Neural cell (in vitro differentiated cells): ENCODE results near the gene EML4. TPM values are rescaled to one million over a fixed set of nuclear protein-coding genes. Genes with fewer than 3 reads are reported as not detected.

Experiments
- H2AFZ ChIP-seq: fragments of 200-600, 300-800 bp; sonication (generic), shearing (Covaris generic); 2 replicates; pipeline ENCODE4 v1.6.0; 2014; ENCODE audit warnings: low read depth, mild to moderate bottlenecking, antibody characterized with exemption, low read length, moderate library complexity
- H3F3A ChIP-seq: fragments of 200-600 bp; shearing (Covaris generic); 2 replicates; pipeline ENCODE4 v1.6.1; 2016; ENCODE audit warnings: mild to moderate bottlenecking, moderate library complexity, mixed read lengths, antibody characterized with exemption, low read length; ENCODE audit not compliant: insufficient read depth, poor library complexity, severe bottlenecking
- H3K27ac ChIP-seq: fragments of 200-600, 300-800 bp; sonication (generic), shearing (Covaris generic); 2 replicates; pipeline ENCODE4 v1.5.1; 2014; ENCODE audit warnings: mild to moderate bottlenecking, low read length, moderate library complexity
- H3K27me3 ChIP-seq: fragments of 300-800, 200-600 bp; sonication (generic), shearing (Covaris generic); 2 replicates; pipeline ENCODE4 v1.6.0; 2014; ENCODE audit warnings: mild to moderate bottlenecking, low read depth, low read length, moderate library complexity; ENCODE audit not compliant: insufficient read depth
- H3K36me3 ChIP-seq: fragments of 300-800, 200-600 bp; sonication (generic), shearing (Covaris generic); 2 replicates; pipeline ENCODE4 v1.5.1; 2014; ENCODE audit warnings: mild to moderate bottlenecking, antibody characterized with exemption, low read length, moderate library complexity; ENCODE audit not compliant: insufficient read depth
- H3K4me2 ChIP-seq: fragments of 300-800, 200-600 bp; sonication (generic), shearing (Covaris generic); 2 replicates; pipeline ENCODE4 v1.6.0; 2014; ENCODE audit warnings: mild to moderate bottlenecking, low read length
- H3K4me3 ChIP-seq: fragments of 300-800, 200-600 bp; sonication (generic), shearing (Covaris generic); 2 replicates; pipeline ENCODE4 v1.5.1; 2014; ENCODE audit warnings: mild to moderate bottlenecking, low read length, moderate library complexity
- H3K79me2 ChIP-seq: fragments of 200-600 bp; shearing (Covaris generic); replicated peaks from 2 replicates; pipeline ENCODE4 v1.6.0; 2014; ENCODE audit warnings: mild to moderate bottlenecking, low read length, moderate library complexity; ENCODE audit not compliant: insufficient read depth
- H3K9ac ChIP-seq: fragments of 300-800, 200-600 bp; sonication (generic), shearing (Covaris generic); 2 replicates; pipeline ENCODE4 v1.6.1; 2016; ENCODE audit warnings: mild to moderate bottlenecking, low read length, mixed read lengths
- H3K9me2 ChIP-seq: fragments of 200-600 bp; shearing (Covaris generic); 2 replicates; pipeline ENCODE4 v1.6.1; 2016; ENCODE audit warnings: mild to moderate bottlenecking, low read length, mixed read lengths; ENCODE audit not compliant: insufficient read depth
- H3K9me3 ChIP-seq: fragments of 200-600, 300-800 bp; sonication (generic), shearing (Covaris generic); 2 replicates; pipeline ENCODE4 v1.6.1; 2016; ENCODE audit warnings: mild to moderate bottlenecking, mixed run types, low read length, moderate library complexity, mixed read lengths
- H4K20me1 ChIP-seq: fragments of 200-600 bp; shearing (Covaris generic); 2 replicates; pipeline ENCODE4 v1.6.1; 2016; ENCODE audit warnings: mild to moderate bottlenecking, mixed run types; ENCODE audit not compliant: insufficient read depth
- EP300 ChIP-seq: fragments of 450-650 bp; conservative IDR thresholded peaks from 2 replicates; pipeline ENCODE4 v1.6.1; 2014; ENCODE audit warnings: antibody characterized with exemption, mild to moderate bottlenecking, moderate library complexity; ENCODE audit not compliant: poor library complexity, severe bottlenecking
- MXI1 ChIP-seq: fragments of 450-650 bp; conservative IDR thresholded peaks from 2 replicates; pipeline ENCODE4 v1.6.1; 2014; ENCODE audit warnings: antibody characterized with exemption, mild to moderate bottlenecking; ENCODE audit not compliant: poor library complexity, severe bottlenecking
- POLR2AphosphoS5 ChIP-seq: IDR thresholded peaks from 2 replicates; pipeline ENCODE4 v1.6.1; 2012
- RAD21 ChIP-seq: fragments of 450-650 bp; conservative IDR thresholded peaks from 2 replicates; pipeline ENCODE4 v1.6.1; 2014; ENCODE audit warnings: antibody characterized with exemption, mild to moderate bottlenecking, moderate library complexity
- SMC3 ChIP-seq: fragments of 450-650 bp; conservative IDR thresholded peaks from 2 replicates; pipeline ENCODE4 v1.6.1; 2014; ENCODE audit warnings: antibody characterized with exemption, mild to moderate bottlenecking, moderate library complexity; ENCODE audit not compliant: poor library complexity
- TAF1 ChIP-seq: IDR thresholded peaks from 2 replicates; pipeline ENCODE4 v1.6.1; 2012; ENCODE audit warnings: low read depth
- polyA plus RNA-seq: library from polyadenylated mRNA; depleted of rRNA; stranded (reverse); fragments of >200 nt; gene quantifications from 2 replicates; pipeline ENCODE4 v1.2.3, GENCODE V29; 2014
- TF ChIP-seq, protein P1 (sequence below): IDR thresholded peaks from 2 replicates; pipeline ENCODE4 v1.6.1; 2012; ENCODE audit warnings: borderline replicate concordance
- TF ChIP-seq, protein P2 (sequence below): fragments of 450-650 bp; IDR thresholded peaks from 2 replicates; pipeline ENCODE4 v1.5.1; 2014; ENCODE audit warnings: antibody characterized with exemption, mild to moderate bottlenecking, moderate library complexity; ENCODE audit not compliant: poor library complexity, severe bottlenecking

The EML4 gene
- polyA plus RNA-seq, 1 donor from 2014 or later: 33.9 TPM

DNA sequence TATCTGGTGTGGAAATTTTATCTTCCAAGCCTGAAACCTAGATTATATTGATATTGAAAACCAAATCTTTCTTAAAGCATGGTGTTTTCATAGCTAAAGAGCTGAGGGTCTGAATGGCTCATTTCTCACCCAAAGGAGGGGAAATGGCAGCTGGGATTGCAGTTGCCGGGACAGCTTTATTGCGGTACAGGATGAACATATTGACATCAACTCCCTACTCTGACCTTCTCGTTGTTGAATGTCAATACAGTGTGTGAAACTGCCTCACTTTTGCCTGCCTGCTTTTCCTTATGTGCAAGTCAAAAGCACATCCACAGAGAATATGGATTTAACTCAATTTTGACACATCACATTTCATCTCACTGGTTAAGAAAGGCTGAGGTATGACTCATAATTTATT is 195.5 kb downstream of the EML4 start:
- Histone ChIP-seq H3K9me2 (no peaks in the 10 kb centered on the region), H3K4me2 (peak overlapping the region; percentile 49), H3K27me3 (no peaks in the 10 kb centered on the region), H3K79me2 (peaks cover 14% of the 10 kb centered on the region), H2AFZ (peak overlapping the region; percentile 29), H4K20me1 (no peaks in the 10 kb centered on the region), H3K36me3 (no peaks in the 10 kb centered on the region), H3K27ac (peak overlapping the region; percentile 85), H3K4me3 (peak overlapping the region; percentile 41), H3K9me3 (no peaks in the 10 kb centered on the region), H3K9ac (peak overlapping the region; percentile 48), H3F3A (no peaks in the 10 kb centered on the region)
- peak; percentile 38 for TF ChIP-seq POLR2AphosphoS5
- no peak for TF ChIP-seq MXI1
- no peak for TF ChIP-seq TAF1
- no peak for TF ChIP-seq SMC3
- TF ChIP-seq, protein P1, sequence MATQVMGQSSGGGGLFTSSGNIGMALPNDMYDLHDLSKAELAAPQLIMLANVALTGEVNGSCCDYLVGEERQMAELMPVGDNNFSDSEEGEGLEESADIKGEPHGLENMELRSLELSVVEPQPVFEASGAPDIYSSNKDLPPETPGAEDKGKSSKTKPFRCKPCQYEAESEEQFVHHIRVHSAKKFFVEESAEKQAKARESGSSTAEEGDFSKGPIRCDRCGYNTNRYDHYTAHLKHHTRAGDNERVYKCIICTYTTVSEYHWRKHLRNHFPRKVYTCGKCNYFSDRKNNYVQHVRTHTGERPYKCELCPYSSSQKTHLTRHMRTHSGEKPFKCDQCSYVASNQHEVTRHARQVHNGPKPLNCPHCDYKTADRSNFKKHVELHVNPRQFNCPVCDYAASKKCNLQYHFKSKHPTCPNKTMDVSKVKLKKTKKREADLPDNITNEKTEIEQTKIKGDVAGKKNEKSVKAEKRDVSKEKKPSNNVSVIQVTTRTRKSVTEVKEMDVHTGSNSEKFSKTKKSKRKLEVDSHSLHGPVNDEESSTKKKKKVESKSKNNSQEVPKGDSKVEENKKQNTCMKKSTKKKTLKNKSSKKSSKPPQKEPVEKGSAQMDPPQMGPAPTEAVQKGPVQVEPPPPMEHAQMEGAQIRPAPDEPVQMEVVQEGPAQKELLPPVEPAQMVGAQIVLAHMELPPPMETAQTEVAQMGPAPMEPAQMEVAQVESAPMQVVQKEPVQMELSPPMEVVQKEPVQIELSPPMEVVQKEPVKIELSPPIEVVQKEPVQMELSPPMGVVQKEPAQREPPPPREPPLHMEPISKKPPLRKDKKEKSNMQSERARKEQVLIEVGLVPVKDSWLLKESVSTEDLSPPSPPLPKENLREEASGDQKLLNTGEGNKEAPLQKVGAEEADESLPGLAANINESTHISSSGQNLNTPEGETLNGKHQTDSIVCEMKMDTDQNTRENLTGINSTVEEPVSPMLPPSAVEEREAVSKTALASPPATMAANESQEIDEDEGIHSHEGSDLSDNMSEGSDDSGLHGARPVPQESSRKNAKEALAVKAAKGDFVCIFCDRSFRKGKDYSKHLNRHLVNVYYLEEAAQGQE: peak; percentile 56
- TF ChIP-seq EP300: peak; percentile 30

DNA sequence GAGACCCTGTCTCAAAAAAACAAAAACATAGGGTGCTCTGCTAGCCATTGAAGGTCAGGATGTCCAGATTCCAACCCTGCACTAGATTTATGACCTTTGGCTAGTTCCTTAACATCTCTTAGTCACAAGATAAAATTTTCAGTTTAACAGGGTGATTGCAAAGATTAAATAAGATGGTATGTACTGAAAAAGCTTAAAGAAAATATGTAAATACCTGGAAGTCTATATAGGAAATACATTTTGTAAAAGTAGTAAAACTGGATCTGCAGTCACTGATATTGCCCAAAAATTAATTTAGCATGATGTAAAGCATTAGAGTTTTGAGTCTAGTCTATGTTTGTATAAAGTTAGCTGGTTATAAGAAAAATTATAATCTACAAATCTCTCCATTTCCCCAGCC is 197.3 kb downstream of the EML4 start:
- Histone ChIP-seq H3K4me2 (no peak overlapping the region), H3K27ac (no peak overlapping the region), H3K9me2 (no peaks in the 10 kb centered on the region), H3K9ac (no peak overlapping the region), H2AFZ (no peak overlapping the region), H3K9me3 (no peaks in the 10 kb centered on the region), H3K79me2 (no peaks in the 10 kb centered on the region), H3K27me3 (no peaks in the 10 kb centered on the region), H3F3A (no peaks in the 10 kb centered on the region), H4K20me1 (no peaks in the 10 kb centered on the region), H3K36me3 (no peaks in the 10 kb centered on the region), H3K4me3 (no peak overlapping the region)
- no peak for TF ChIP-seq POLR2AphosphoS5
- TF ChIP-seq, protein P1: no peak
- TF ChIP-seq, protein P2, sequence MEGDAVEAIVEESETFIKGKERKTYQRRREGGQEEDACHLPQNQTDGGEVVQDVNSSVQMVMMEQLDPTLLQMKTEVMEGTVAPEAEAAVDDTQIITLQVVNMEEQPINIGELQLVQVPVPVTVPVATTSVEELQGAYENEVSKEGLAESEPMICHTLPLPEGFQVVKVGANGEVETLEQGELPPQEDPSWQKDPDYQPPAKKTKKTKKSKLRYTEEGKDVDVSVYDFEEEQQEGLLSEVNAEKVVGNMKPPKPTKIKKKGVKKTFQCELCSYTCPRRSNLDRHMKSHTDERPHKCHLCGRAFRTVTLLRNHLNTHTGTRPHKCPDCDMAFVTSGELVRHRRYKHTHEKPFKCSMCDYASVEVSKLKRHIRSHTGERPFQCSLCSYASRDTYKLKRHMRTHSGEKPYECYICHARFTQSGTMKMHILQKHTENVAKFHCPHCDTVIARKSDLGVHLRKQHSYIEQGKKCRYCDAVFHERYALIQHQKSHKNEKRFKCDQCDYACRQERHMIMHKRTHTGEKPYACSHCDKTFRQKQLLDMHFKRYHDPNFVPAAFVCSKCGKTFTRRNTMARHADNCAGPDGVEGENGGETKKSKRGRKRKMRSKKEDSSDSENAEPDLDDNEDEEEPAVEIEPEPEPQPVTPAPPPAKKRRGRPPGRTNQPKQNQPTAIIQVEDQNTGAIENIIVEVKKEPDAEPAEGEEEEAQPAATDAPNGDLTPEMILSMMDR: no peak
- TF ChIP-seq MXI1: no peak
- TF ChIP-seq EP300: no peak
- TF ChIP-seq RAD21: no peak
- no peak for TF ChIP-seq SMC3
- no peak for TF ChIP-seq TAF1
